GM21360 (cell line): Measurements from ENCODE around the gene KRT16.
"Not testable (repeated sequence)": the region's sequence is repeated elsewhere in the genome, so short reads cannot be mapped to it uniquely, and the experiment has no call there.

ENCODE experiments used
- ATAC-seq: cut with Tn5 transposase; IDR thresholded peaks from one replicate; pipeline ENCODE4 v1.9.1; 2021; ENCODE audit warnings: mild to moderate bottlenecking, moderate library complexity; ENCODE audit not compliant: unreplicated experiment

The KRT16 gene

DNA sequence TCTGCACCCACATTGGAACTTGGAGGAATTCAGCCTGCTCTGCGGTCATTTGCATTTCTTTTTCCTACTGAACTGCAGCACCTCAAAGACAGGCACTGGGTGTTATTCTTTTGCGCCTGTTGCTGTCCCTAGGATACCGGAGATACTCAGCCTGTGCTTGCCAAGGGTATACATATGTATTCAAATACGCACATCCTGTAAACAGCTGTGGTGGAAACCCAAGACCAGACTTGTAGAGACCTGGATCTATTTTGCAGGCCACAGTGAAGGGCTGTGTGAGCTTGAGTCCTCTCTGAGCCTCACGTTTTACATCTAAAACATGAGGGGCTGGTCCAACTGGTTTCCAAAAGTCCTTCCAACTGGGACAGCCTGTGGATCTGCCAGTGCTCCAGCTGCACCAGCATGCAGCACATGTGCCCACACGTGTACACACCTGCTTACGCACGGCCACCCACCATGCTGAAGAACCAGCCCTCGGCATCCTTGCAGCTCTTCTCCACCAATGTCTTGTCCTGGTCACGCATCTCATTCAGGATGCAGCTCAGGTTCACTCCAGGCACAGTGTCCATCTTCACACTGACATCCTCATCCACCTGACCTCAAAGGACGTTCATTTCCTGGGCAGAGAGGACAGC lies 16.2 kb upstream of the KRT16 start:
- ATAC-seq = not testable (repeated sequence)

DNA sequence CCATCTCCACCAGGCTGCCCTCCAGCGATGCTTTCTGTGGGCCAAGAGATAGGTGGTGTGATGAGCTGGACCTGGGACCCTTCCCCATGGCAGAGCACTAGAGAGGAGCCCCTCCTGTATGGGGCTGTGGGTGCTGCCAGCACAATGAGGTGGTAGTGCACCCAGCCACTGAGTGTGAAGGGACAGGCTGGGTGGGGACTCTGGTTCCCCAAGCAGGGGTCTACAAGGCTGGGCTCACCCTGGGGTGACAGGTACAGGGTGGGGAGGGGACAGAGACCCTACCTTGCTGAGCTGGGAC lies 15.5 kb upstream of the KRT16 start:
- not testable (repeated sequence) for ATAC-seq

DNA sequence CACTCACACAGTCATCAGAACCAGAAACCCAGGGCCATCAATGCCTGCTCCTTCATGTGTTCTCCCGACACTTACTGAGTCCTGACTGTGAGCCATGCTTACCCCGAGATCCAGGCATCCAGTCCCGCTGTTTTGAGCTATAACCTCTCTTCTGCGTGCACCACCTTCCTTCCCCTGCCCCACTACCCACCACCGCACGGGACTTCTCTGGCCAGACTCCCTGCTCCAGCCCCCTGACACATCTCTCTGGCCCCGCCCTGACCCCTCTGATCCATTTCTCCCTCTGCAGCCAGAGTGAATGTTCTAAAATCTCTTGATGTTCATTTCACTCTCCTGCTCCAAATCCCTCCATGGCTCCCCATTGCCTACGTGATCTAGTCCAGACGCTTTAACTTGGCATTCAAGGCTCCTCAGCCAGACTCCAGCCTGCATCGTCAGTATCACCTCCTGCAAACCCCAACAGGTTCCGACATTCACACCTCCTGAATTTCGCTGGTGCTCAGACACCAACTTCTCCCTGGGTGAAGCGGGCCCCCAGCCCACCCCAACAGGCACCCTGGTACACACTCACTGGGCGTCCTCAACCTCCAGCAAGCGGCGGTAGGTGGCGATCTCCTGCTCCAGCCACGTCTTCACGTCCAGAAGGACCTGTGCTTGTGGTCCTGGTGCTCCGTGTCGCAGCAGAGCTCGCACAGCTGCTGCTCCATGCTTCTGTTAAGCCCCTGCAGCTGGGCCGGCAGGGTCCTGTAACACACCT lies 14.9 kb upstream of the KRT16 start:
- ATAC-seq = no peak

DNA sequence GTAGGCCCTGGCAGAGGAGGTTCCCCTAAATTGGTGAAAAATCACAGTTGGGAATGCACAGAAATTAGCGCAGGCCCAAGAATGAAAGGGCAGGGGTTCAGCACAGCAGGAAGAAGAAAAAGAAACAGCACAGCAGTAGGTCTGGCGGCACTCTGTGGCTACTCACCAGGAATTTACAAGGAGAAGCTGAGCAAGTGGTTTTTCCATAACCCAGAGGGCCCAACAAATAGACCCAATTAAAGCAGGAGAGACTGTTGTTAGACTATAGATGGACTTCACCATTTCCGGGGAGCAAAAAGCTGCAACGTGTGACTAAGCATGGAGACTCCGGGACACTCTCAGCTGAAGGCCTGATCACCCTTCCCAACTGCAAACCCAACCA lies 14.3 kb upstream of the KRT16 start:
- ATAC-seq = not testable (repeated sequence)

DNA sequence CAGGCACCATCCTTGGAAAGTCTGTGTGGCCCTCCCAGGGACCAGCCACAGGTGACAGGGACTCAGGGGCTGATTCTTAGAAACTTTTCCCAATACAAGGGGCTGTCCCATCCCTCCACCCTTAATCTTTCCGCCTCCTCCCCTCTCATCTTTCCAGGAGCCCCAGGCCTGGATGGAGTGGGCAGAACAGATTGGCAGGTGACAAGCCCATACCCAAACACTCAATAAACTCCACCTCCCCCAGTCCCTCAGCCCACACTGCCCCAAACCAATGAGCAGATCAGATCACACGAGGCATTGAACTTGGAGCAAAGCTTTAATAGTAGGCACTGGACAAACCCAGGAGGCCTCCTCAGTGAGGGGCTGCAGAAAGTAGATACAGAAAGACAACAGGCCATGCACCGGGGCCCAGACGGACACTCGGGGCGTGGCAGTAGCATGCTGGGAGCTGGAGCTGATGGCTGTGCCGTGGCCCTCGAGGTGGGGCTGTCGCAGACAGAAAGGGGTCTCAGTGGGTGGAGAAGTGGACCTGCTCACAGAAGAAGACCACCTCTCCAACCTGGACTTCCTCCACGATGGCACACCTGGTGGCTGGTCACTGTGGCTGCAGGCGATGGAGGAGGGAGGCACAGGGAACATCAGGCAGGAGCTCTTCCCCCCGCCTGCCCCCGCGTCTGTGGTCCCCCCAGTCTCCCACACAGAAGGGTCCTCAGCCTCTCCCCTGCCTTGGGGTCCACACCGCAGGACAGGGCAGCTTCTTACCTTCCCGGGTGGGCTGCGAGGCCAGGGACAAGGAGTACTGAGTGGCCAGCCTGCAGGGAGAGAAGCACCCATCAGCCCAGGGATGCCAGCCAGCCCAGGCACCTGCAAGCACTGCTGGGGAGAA lies 13.7 kb upstream of the KRT16 start:
- not testable (repeated sequence) for ATAC-seq

DNA sequence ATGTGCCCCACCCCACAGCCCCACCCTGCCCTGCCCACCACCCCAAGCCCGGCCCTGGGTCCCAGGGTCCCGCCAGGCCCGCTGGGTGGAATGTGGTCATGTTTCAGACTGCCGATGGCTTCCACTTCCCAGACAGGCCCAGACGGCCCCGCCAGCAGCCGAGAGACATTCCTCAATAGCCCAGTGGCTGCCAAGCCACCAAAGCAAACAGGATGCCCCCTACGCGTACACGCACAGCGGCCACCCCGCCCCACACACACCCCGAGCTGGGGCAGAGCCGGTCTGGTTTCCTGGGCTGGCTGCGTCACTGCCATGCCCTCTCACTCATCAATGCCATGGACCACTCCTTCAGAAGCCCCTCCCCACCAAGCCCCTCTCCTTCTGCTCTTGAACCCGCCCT lies 13.0 kb upstream of the KRT16 start:
- ATAC-seq = no peak

DNA sequence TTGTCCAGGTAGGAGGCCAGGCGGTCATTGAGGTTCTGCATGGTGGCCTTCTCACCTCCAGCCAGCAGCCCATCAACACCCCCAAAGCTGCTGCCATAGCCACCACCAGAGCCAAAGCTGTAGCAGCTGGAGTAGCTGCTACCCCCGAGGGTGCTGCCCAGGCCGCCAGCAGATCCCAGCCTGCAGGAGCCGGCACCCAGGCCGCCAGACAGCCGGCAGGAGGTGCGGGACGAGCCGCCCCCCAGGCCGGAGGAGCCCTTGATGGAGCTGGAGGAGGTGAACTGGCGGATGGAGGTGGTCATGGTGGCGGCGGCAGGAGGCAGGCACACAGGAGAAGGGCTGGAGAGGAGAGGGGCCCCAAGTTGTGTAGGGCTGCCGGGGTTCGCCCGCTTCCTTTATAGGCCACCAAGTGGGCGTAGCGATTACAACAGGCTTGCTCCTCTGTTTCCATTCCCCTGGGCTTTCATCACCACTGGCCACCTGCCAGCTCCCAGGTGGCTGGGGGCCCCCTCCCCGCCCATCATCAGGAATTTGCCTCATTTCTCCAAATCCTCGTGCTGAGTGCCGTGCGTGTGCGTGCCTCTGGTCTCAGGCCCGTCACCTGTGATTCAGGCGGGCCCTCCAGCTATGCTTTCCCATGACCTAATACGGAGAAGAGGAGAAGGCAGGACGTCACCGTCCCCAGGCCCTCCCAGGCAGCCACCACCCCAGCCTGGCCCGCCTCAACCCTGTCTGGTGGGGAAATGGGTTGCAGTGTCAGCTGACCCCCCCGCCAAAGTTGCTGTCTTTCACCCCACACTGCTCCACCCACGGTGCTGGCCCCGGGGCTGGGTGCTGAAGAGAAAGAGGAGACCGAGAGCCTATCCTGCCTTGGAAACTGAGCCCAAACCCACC lies 11.9 kb upstream of the KRT16 start, which contains the start of gene KRT17:
KRT17 (minus strand) TSS at position 368 of the 894 bp plus-strand sequence; CDS start at position 302, 66 bp downstream.
- ATAC-seq = no peak

DNA sequence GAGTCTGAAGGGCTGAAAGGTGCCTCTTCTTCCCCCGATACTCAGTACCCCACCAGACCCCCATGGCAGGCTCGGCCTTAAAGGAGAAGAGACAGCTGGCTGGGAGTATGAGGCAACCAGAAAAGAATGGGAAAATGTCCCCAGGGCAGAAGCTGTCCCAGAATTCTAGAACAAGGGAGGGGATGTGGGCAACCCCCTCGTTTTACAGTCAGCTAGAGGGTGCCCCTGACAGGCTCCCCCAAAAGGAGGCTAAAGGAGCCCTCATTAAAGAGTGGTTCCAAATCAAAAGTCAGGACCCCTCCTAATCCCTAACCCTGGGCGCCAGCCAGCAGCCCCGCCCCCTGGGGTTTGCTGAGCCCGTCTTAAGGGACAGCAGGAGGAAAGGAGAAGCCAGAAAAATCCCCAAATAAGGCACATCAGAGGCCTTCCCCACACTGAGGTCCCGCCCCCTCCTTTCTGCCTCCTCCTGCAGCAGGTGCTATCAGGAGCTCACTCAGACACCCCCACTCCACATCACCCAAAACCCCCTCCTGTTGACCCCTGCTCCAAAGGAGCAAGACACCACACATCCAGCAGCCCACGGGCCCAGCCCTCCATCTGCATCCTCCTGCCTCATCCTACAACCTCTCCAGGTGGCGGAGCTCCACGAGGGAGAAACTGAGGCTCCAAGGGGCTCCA lies 10.8 kb upstream of the KRT16 start:
- not testable (repeated sequence) for ATAC-seq

DNA sequence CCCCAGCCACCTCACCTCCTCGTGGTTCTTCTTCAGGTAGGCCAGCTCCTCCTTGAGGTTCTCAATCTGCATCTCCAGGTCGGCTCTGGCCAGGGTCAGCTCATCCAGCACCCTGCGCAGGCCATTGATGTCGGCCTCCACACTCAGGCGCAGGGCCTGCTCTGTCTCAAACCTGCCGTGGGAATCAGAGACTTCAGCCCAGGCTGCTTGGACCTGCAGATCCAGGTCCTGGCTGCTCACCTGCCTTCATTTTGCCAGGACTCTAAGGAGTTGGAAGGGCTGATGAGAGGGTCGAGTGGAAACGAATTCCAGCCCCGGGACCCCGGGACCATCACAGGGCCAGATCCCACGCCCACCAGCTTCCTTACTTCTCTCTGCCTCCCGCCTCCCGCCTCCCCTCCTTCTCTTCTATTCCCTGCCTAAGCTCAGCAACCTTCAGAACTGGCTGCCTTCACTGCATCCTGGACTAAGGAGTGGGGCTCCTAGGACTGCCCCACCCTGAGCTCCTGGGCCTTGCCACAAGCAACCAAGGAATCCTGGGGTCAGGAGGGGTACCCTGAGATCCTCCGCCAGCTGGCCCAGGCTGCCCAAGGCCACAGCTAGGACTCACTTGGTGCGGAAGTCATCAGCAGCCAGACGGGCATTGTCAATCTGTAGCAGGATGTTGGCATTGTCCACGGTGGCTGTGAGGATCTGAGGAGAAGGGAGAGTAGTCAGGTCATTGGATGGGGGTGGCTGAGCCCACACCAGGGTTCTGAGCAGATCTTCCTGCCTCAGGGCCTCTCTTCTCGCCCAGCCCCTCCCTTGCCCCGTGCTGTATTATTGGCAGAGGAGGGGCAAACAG lies 10.0 kb upstream of the KRT16 start:
- not testable (repeated sequence) for ATAC-seq

DNA sequence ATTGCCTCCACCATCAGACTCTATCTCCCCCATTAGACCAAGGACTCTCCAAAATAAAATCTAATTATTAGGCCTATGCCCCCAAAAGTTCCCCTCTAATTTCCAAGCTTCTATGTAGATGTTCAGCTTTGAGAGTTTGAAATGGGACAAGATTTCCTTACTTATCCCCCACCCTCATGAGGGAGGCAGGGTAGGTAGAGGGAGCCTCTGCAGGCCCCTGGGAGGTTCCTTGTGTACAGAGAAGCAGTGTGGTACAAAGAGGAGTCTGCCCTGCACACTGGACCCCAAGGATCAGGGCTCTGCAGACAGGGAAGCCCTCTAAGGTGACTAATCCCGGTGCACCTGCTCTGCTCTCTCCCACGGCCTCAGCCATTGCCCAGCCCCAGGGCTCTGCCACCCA lies 9.3 kb upstream of the KRT16 start:
- ATAC-seq = no peak

DNA sequence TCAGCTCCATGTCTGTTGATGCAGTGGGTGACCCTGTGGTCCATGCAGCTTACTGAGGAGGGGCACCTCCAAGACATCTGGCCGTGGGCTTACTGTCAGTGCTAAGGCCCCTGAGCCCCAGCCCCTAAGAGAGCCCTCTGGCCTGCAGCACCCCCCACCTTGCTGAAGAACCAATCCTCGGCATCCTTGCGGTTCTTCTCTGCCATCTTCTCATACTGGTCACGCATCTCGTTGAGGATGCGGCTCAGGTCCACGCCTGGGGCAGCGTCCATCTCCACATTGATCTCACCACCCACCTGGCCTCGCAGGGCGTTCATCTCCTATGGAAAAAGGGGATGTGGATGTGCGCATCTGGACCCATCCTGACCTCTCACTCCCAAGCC lies 8.9 kb upstream of the KRT16 start:
- not testable (repeated sequence) for ATAC-seq

DNA sequence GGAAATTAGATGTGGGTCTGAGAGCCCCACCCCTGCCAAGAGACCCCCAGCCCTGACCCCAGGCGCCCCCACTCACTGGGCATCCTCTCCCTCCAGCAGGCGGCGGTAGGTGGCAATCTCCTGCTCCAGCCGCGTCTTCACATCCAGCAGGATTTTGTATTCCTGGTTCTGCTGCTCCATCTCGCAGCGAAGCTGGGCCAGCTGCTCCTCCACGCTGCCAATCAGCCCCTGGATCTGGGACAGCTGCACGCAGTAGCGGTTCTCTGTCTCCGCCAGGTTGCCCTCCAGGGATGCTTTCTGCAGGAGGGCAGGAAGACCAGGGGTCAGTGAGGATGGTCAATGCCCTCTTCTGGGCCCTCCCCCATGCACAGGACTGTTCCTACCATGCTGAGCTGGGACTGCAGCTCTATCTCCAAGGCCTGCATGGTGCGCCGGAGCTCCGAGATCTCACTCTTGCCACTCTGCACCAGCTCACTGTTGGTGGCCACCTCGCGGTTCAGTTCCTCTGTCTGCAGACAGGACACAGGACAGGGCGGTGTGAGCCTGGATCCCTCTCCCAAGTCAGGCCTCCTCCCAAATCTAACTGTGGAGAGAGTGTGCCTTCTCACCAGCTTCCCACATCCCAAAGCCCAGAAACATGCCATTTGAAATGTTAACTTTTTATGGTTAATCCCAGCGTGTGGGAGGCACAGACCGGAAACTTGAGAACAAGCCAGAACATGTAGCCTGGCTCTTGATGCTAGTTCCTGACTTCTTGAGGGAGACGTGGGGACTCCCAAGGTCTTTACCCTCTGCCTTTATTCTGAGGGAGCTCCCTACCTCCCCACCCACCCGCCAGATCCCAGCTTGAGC lies 8.2 kb upstream of the KRT16 start:
- no peak for ATAC-seq

DNA sequence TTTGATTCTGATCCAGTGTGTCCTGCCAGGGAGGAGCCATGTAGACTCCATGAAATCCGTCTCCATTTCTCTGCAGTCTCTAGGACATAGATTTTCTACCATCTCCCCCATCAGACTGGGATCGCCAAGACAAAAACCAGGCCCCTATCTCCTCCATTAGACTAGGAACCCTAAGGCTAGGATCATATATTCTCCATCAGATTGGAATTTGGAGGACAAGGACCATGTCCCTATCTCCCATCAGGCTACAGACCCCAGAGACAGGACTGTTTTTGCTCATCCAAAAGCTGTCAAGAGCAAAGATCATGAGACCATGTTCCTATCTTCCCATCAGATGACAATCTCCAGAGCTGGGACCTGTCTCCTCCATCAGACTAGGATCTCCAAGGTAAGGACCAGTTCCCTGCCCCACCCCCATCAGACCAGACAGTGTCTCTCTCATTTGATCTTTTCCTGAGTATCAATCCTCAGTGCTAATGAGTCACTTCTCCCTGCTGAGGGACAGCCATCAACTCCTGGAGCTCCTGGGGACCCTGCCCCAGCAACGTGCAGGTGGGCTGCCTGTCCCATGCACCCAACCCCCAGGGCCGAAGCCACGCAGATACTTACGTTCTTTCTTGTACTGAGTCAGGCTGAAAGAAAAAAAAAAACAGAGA lies 7.5 kb upstream of the KRT16 start:
- ATAC-seq = not testable (repeated sequence)

DNA sequence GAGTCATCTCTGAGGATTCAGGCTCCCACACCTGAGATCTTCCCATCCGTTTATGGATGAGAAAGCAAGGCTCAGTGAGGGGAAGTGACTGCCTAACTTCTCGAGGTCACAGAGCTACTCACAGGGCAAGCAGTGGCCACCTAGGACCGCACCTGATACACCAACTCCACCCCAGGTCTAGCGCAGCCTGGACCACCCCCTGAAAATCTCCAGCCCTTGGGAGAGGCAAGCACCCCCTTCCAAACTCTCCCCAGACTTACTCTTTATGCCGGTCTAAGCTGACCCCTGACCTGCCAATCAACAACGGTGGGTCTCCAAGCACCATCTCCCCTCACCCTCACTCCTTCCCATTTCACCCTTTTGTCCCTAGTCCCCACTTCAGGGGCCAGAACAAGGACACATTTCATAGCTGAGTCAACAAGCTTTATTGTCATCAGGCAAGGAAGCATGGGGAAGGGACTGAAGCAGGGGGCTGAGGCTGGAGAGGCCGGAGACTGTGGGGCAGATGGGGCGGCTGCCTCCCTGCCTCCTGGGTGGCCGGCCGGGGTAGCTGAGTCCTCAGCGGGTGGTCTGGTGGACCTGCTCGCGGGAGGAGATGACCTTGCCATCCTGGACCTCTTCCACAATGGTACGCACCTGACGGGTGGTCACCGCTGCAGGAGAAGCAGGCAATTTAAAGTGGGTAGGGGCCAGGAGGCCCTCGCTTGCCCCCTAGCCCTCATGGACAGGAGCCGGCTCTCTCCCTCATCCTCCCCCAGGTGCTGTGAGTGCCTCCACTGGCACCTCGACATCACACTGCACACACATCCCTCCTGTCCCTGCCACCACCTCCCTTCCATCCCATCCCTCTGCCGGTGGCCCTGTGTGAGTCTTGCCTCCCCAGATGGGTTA lies 6.7 kb upstream of the KRT16 start:
- ATAC-seq = no peak

DNA sequence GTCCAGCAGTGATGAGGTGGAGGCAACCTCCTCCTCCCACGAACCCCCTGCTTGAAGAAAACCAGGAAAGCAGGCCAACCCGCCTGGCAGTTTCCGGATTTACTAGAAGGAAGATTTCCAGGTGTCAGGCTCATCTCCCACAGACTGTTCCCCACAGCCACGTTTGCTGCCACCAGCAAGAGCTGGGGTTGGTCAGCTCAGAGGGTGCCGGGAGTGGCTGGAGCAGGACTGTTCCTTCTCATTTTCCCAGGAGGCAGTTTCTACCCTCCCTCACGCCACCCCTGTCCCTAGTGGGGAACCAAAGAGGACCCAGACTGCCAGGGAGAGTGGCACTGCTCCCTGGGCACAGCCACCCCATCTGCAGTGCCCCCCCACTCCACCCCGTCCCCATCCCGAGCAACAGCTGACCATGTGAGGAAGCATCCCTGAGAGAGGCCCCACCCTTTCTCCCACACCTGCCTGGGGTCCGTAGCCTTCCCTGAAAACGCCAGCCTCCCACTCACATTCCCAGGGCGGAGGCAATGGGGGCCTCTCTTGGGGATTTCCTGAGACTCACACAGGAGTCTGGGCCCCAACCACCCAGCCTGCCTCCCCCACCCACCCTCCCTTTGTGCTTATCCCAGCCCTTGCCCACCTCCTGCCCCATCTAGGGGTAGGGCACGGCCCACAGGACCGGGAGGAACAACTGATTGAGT lies 5.9 kb upstream of the KRT16 start:
- ATAC-seq = no peak

DNA sequence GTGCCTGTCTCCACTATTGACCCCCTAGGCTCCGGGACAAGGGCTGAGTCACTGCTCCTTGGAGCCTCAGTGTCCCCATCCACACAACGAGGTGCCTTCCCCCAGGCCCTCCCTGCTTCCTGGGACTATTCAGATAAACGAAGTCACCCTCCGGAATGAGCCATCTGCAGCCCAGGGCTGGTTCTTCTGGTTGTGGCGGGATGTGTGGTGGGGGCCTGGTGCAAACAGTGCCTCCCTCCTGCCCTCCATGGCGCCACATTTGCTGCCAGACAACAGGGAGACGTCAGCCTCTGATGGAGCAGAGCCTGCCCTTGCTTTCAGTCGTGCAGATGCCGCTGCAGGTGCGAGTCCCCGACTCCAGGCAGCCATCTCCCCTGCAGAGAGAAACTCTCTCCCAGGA lies 5.1 kb upstream of the KRT16 start:
- no peak for ATAC-seq
